ENCODE results near the gene GALNT17.
"Not testable (repeated sequence)": the region's sequence is repeated elsewhere in the genome, so short reads cannot be mapped to it uniquely, and the experiment has no call there.

The GALNT17 gene

GRCh38 chr7:71643031-71643430 lies 511.1 kb downstream of the GALNT17 start:
- DNase-seq, result not testable (repeated sequence)

- DNase-seq, result no peak
Measured at GRCh38 chr7:71645836-71646235, 513.9 kb downstream of the GALNT17 start.

- DNase-seq, result no peak
Measured at GRCh38 chr7:71649812-71650211, 517.9 kb downstream of the GALNT17 start.

- no peak for DNase-seq
Measured at GRCh38 chr7:71650653-71651337, 518.9 kb downstream of the GALNT17 start.

- no peak for DNase-seq
Measured at GRCh38 chr7:71652510-71652909, 520.6 kb downstream of the GALNT17 start.

- no peak for DNase-seq
Measured at GRCh38 chr7:71657386-71657785, 525.4 kb downstream of the GALNT17 start.

- DNase-seq, result no peak
Measured at GRCh38 chr7:71659622-71660021, 527.7 kb downstream of the GALNT17 start.

- DNase-seq, result peak; percentile 51 to 86
Measured at GRCh38 chr7:71661671-71662224, 529.8 kb downstream of the GALNT17 start.

- DNase-seq, result peak; percentile 88 to 96
Measured at GRCh38 chr7:71665716-71666115, 533.8 kb downstream of the GALNT17 start.

GRCh38 chr7:71668572-71668971 lies 536.6 kb downstream of the GALNT17 start:
- DNase-seq, result no peak

- peak in 1 of 2 experiments; percentile 37 for DNase-seq
Measured at GRCh38 chr7:71679480-71679879, 547.5 kb downstream of the GALNT17 start.

GRCh38 chr7:71682181-71682580 lies 550.2 kb downstream of the GALNT17 start:
- DNase-seq, result no peak

- DNase-seq, result peak; percentile 79 to 93
Measured at GRCh38 chr7:71682841-71683781, 551.2 kb downstream of the GALNT17 start.

GRCh38 chr7:71687286-71687685 lies 555.3 kb downstream of the GALNT17 start:
- DNase-seq, result no peak

- no peak for DNase-seq
Measured at GRCh38 chr7:71687831-71688599, 556.1 kb downstream of the GALNT17 start.

- no peak for DNase-seq
Measured at GRCh38 chr7:71691538-71691937, 559.6 kb downstream of the GALNT17 start.

GRCh38 chr7:71694665-71695064 lies 562.7 kb downstream of the GALNT17 start:
- DNase-seq, result peak; percentile 71 to 87

- DNase-seq, result peak; percentile 28 to 80
Measured at GRCh38 chr7:71695186-71695585, 563.2 kb downstream of the GALNT17 start.

GRCh38 chr7:71696511-71696910 lies 564.6 kb downstream of the GALNT17 start:
- no peak for DNase-seq

GRCh38 chr7:71697400-71697799 lies 565.5 kb downstream of the GALNT17 start:
- DNase-seq, result no peak

- DNase-seq, result no peak
Measured at GRCh38 chr7:71705217-71705616, 573.3 kb downstream of the GALNT17 start.

- peak in 1 of 2 experiments; percentile 59 for DNase-seq
Measured at GRCh38 chr7:71705901-71706596, 574.1 kb downstream of the GALNT17 start.

Data from NCI-H524 (cell line).